GM21723 (cell line): ENCODE measurements around the gene GLI3.

Source experiments
- ATAC-seq: cut with Tn5 transposase; IDR thresholded peaks from one replicate; pipeline ENCODE4 v1.9.1; 2021; ENCODE audit warnings: mild to moderate bottlenecking, moderate library complexity; ENCODE audit not compliant: unreplicated experiment

Gene GLI3

GRCh38 chr7:42145539-42145938 is 91.5 kb downstream of the GLI3 start:
- ATAC-seq = no peak

GRCh38 chr7:42144604-42145003 is 92.4 kb downstream of the GLI3 start:
- no peak for ATAC-seq

- no peak for ATAC-seq
Measured at GRCh38 chr7:42143711-42144600, 93.1 kb downstream of the GLI3 start.

- no peak for ATAC-seq
Measured at GRCh38 chr7:42142089-42142488, 94.9 kb downstream of the GLI3 start.

DNA sequence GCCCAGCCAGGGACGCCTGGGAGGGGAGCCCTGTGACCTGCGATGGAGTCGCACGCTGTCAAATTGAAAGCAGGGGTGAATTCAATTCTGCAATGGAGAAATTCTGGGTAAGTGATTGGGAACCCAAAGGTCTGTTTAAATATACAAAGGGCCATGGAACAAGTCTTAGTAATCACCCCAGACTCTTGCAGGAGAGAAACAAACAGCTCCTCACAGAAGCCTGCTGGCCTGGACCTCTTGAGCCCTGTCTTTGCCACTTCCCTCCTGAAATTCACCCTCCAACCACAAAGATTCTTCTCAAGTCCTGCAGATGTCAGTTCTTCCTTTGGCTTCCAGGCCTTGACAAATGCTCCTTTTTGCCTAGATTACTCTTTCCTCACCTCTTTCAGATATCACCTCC is 97.3 kb downstream of the GLI3 start:
- ATAC-seq = no peak

DNA sequence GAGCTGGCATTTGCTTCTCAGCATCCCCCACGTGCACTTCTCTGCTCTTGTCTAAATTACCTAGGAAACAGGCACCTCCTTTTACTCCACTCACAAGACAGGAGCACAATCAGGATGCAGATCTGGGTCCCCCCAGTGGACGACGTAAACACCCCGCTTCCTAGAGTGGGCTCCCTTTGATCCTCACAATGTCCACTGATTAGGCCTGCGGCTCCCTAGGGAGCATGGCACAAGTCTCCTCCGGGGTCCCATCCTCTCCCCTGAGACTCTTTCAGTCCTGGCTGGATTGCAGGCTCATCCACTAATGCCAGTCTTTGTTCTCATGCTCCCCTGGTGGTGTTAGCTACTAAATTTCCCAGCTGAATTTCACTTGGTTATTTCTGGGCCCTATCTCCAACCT is 98.3 kb downstream of the GLI3 start:
- ATAC-seq = no peak

GRCh38 chr7:42137941-42138340 is 99.1 kb downstream of the GLI3 start:
- ATAC-seq = no peak

- ATAC-seq = no peak
Measured at GRCh38 chr7:42137431-42137830, 99.6 kb downstream of the GLI3 start.

DNA sequence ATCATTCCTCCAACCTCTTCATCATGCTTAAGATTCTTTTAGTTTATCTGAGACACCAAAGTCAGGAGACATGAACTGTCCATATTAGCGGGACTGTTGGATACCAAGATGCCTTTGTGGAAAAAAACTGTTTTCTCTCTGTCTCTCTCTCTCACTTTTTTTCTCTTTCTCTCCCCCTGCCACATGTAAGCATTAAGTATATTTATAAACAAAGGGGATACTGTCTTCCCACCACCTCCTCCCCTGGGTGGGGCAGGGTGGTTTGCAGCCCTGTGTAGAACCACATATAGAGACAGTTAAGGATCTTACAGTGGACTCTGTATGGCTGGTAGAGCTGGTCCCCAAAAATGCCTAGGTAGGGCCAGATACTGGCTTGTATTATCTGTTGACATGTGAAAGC is 101.3 kb downstream of the GLI3 start:
- no peak for ATAC-seq

DNA sequence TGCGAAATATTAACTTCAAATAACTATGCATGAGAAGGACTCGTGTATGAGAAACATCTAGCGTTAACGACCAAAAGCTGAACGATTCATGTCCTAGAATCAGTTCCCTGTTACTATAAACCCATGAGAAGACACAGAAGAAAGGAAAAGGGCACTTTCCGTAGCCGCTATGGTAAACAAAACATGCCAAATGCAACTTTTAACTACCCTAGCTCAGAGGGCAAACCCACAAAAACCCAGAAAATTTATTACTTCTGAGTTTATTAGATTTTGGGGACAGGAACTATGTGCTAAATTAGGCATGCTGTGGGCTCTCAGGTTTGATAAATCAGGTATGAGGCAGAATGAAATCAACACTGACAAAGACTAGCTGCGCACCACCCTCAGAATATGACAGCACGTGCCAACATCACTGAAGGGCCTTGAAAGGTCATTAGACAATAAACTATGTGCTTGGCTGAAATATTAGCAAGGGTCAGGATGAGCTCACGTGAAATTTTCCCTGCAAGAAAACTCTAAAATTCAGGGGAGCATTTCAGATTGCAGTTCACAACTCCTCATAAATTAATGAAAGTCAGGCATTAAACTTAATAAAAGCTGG is 102.6 kb downstream of the GLI3 start:
- no peak for ATAC-seq

DNA sequence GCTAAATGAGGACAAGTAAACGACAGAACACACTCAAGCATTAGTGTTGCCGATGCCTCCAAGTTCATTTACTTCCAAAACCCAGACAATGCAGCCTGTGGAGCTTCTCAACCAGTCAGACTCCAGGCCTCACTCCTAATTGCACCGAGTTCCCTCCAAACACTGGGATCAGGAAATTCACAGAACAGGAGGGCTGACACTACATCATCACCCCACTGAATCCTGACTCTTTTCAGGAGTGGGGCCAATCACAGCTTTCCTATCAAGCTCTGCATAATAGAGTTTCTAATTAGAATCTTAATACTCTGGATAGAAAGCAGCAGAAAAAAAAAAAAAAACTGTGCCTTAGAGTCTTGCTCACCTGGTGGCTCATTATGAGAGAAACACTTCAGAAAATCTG is 103.7 kb downstream of the GLI3 start:
- ATAC-seq = no peak

GRCh38 chr7:42128703-42129102 is 108.3 kb downstream of the GLI3 start:
- no peak for ATAC-seq

- ATAC-seq = no peak
Measured at GRCh38 chr7:42127232-42127622, 109.8 kb downstream of the GLI3 start.

DNA sequence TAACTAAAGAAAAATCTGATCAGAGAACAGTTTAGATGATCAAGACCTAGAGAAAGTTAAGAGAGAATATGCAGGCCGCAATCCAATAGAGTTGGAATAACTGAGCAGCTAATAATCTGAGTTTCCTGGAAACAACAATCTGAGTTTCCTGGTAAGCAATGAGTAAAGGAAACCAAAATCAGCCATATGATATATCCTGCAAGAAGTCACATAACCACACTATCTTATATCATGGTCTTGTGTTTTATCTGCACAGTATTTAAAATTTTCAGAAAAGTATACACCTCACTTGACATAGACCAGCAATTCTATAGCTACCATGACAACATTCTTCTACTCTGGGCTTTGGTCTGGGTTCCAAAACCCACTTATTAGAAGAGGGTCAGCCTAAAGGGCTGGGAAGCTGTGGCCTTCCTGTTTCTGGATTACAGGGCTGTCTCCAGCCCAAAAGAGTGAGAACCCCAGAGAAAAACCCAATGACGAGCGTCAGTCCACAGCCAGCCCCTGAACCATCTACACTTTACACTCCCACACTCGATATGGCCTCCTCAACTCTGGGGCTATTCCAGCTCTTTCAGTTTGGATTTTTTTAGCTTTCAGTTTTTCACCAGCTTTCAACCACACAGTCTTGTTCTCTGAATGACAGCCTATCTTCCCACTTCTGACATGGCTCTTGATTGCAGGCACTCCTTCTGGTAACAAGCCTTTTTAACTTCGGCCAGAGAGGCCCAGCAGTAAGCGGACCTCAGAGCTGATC is 110.4 kb downstream of the GLI3 start:
- ATAC-seq = no peak

GRCh38 chr7:42125321-42125720 is 111.7 kb downstream of the GLI3 start:
- ATAC-seq = no peak

- ATAC-seq = no peak
Measured at GRCh38 chr7:42123716-42124115, 113.3 kb downstream of the GLI3 start.

- ATAC-seq = no peak
Measured at GRCh38 chr7:42120191-42120590, 116.8 kb downstream of the GLI3 start.

GRCh38 chr7:42117201-42117600 is 119.8 kb downstream of the GLI3 start:
- ATAC-seq = no peak

- ATAC-seq = no peak
Measured at GRCh38 chr7:42115795-42116194, 121.2 kb downstream of the GLI3 start.

DNA sequence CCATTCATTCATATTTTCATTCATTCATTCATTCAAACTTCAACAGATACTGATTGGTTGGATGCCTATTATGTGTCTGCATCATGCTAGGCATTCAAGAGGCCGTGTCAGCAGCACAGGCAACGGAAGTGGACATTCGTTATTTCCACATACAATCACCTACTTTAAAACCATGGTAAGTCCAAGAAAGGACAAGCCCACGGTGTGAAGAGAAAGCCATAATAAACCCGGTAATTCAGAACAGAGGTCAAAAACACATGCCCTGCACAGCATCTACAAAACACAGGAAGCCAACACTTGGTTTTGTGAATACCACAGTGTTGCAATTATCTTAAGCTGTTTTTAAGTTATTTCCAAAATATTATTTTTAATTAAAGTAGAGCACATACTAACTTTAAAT is 126.7 kb downstream of the GLI3 start:
- no peak for ATAC-seq

DNA sequence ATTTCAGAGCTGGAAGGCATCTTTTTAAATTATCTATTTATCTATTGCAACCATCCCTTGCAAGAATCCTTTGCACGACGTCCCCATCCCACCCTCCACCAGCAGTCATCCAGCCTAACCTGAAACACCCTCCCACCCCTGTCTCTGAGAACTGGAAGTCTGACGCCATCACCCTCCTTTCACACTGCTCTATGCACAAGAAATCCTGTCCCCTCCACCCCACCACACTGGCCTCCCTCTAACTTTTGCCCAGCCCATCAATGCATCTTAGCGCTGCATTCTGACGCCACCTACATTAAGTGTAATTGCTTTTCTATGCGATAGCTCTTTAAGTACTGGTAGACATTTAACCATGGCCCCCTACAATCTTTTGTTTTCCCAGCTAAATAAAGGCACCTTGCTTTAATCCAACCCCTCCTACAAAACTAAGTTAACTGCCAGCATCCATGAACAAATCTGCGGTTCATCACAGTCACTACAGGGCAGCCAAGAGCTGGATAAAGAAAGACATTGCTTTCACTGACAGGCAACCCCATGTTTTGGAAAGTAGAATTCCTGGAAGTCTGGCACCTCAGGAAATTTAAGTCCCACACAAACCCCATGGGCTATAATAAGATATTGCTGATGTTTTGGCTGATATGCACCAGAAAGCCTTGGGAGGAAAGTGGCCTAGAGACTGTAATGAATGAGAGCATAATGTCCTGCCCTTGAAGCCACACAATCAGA is 128.0 kb downstream of the GLI3 start:
- ATAC-seq = no peak
